Measurements from ENCODE around the gene IQCN.

DNA sequence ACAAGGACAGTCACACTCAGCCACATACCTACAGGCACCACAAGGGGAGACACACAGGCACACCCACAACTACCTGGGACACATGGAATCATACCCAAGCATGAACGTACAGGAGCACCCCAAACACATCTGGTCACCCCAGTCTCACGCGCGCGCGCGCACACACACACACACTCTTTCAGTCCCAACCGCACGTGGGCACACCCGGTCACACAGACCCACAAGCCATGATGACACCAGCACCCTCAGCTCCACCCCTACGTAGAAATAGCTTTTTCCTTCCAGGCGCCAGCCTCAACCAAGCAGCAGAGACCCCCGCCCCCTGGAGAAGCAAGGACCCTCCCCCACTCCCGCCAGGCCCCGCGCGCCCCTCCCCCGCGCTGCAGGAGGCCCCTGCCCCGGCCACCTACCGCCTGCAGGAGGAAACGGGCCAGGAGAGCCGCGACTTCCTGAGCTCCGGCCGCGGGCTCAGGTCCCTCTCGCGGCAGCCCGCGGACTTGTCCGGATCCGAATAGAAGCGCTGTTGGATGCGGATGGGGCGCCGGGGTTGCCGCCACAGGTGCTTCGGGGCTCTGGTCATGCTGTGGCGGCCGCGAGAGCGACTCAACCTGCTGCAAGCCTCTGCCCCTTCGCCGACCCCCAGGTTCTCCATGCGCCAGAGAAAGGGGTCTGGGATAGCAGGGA is 41.6 kb downstream of the IQCN start:
- TF ChIP-seq ZSCAN30 (tag by site-specific recombination; IDR thresholded peaks at IDR 0.05) (no peak), MYNN (tag by site-specific recombination; IDR thresholded peaks at IDR 0.05; ENCODE audit: borderline replicate concordance) (no peak), ZNF701 (tag by site-specific recombination; IDR thresholded peaks at IDR 0.05) (no peak), PRDM1 (tag by site-specific recombination; IDR thresholded peaks at IDR 0.05) (no peak), ZBTB7A (tag by site-specific recombination; IDR thresholded peaks at IDR 0.05; ENCODE audit: low read depth) (no peak), KLF16 (tag by site-specific recombination; IDR thresholded peaks at IDR 0.05) (no peak), ZNF514 (tag by site-specific recombination; IDR thresholded peaks at IDR 0.05) (no peak), KLF10 (tag by site-specific recombination; IDR thresholded peaks at IDR 0.05) (no peak), ZEB2 (tag by site-specific recombination; IDR thresholded peaks at IDR 0.05) (no peak)
- TF ChIP-seq, protein P1, sequence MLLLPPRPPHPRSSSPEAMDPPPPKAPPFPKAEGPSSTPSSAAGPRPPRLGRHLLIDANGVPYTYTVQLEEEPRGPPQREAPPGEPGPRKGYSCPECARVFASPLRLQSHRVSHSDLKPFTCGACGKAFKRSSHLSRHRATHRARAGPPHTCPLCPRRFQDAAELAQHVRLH (tag by site-specific recombination; IDR thresholded peaks at IDR 0.05): no peak
- TF ChIP-seq, protein P2, sequence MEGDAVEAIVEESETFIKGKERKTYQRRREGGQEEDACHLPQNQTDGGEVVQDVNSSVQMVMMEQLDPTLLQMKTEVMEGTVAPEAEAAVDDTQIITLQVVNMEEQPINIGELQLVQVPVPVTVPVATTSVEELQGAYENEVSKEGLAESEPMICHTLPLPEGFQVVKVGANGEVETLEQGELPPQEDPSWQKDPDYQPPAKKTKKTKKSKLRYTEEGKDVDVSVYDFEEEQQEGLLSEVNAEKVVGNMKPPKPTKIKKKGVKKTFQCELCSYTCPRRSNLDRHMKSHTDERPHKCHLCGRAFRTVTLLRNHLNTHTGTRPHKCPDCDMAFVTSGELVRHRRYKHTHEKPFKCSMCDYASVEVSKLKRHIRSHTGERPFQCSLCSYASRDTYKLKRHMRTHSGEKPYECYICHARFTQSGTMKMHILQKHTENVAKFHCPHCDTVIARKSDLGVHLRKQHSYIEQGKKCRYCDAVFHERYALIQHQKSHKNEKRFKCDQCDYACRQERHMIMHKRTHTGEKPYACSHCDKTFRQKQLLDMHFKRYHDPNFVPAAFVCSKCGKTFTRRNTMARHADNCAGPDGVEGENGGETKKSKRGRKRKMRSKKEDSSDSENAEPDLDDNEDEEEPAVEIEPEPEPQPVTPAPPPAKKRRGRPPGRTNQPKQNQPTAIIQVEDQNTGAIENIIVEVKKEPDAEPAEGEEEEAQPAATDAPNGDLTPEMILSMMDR (tag by site-specific recombination; IDR thresholded peaks at IDR 0.05): no peak
- TF ChIP-seq, protein P3, sequence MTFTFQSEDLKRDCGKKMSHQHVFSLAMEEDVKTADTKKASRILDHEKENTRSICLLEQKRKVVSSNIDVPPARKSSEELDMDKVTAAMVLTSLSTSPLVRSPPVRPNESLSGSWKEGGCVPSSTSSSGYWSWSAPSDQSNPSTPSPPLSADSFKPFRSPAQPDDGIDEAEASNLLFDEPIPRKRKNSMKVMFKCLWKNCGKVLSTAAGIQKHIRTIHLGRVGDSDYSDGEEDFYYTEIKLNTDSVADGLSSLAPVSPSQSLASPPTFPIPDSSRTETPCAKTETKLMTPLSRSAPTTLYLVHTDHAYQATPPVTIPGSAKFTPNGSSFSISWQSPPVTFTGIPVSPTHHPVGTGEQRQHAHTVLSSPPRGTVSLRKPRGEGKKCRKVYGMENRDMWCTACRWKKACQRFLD (tag by site-specific recombination; IDR thresholded peaks at IDR 0.05): no peak
